GM13976 (cell line): ENCODE results near the gene CLCF1.
"Not testable (repeated sequence)": the region's sequence is repeated elsewhere in the genome, so short reads cannot be mapped to it uniquely, and the experiment has no call there.

Source experiments
- DNase-seq: peaks from one replicate; pipeline ENCODE4 v3.0.0; 2012; ENCODE audit warnings: low spot score
- CTCF ChIP-seq: IDR thresholded peaks from 2 replicates; pipeline ENCODE4 v1.5.1; 2012; ENCODE audit warnings: borderline replicate concordance, mild to moderate bottlenecking; ENCODE audit not compliant: insufficient read depth; ENCODE audit errors: extremely low read depth, missing control alignments, control extremely low read depth
- in situ Hi-C: fragments of 300-500 bp; cut with MboI; formaldehyde crosslinking; loops from one replicate; pipeline ENCODE4 v1.12.0; 2022; ENCODE audit warnings: low sequenced_read_pairs, mixed read lengths, inconsistent platforms; ENCODE audit not compliant: unreplicated experiment

Gene CLCF1

DNA sequence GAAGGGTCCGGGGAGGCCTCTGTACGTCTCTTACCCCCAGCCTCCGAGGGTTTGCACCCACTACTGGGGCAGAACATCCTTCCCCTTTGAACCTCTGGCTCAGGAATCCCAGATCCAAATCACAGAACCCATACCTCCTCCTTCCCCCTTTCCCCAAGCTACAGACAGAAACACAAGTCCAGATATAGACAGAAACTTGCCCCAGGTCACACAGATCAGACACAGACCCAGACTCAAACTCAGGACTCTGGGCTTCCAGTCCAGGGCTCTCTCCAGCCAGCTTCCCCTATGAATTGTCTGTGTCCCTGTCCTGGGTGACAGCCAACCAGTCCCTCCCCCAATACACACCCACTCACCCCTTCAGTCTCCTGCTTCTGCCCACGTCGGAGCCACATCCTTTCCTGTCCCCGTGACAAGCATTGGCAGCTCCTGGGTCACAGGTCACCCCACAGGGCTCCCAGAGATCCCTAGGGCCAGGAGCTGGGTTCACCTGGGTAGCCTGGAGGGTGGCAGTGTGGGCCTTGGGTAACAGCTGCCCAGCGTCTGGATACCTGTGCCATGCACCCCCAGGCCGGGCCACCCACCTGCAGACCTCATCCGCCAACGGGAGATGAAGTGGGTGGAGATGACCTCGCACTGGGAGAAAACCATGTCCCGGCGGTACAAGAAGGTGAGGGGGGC, 31.3 kb upstream of the CLCF1 start:
- TF ChIP-seq CTCF = no peak

DNA sequence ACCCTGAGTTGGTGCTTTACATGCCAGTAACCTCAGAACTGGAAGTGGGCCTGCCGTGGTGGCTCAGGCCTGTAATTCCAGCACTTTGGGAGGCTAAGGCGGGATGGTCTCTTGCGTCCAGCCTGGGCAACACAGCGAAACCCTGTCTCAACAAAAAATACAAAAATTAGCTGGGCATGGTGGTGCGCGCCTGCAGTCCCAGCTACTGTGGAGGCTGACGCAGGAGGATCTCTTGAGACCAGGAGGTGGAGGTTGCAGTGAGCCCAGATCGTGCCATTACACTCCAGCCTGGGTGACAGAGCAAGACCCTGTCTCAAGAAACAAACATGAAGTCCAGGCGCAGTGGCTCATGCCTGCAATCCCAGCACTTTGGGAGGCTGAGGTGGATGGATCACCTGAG, 29.7 kb upstream of the CLCF1 start:
- DNase-seq, in situ Hi-C loops: not testable (repeated sequence)

More for the DNA sequence above, 31.3 kb upstream of the CLCF1 start:
- in situ Hi-C loops = no loop called here
- DNase-seq = no peak

- in situ Hi-C loops, DNase-seq: not testable (repeated sequence)
Measured at GRCh38 chr11:67402192-67402839, 28.9 kb upstream of the CLCF1 start.

GRCh38 chr11:67401495-67402191, 28.2 kb upstream of the CLCF1 start, which contains the start of gene PPP1CA:
Gene PPP1CA, minus strand, starts transcription at chr11:67401858. Its CDS starts 76 bp downstream, at chr11:67401782.
- in situ Hi-C loops = no loop called here

DNA sequence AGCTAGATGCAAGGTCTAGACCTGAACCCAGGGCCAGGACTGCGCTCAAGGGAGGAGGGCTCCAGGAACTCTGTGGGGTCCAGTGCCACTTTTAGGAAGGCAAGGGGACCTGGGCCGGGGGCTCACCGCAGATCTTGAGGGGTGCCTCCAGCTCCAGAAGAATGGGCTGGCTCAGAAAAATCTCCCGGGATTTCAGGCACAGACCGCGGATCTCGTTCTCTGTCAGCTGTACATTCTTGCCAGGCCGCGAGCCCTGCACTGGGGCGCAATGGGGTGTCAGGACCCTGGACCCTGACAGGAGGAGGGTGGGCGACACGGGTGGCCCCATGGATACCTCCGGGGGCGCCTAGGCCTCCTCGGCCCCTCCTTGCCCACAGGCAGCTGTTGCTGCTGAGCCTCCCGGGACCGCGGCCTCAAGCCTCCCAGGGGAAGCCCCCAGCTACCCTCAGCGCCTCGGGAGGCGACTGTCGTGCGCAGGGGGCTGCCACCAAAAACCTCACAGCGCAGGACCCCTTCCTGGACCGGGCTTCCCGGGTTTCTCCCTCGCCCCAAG, 27.6 kb upstream of the CLCF1 start:
- in situ Hi-C loops = no loop called here
- DNase-seq = no peak
- TF ChIP-seq CTCF = no peak

More at GRCh38 chr11:67401495-67402191, 28.2 kb upstream of the CLCF1 start, which contains the start of gene PPP1CA:
- peak; percentile 99 for DNase-seq
- peak; percentile 65 for TF ChIP-seq CTCF

DNA sequence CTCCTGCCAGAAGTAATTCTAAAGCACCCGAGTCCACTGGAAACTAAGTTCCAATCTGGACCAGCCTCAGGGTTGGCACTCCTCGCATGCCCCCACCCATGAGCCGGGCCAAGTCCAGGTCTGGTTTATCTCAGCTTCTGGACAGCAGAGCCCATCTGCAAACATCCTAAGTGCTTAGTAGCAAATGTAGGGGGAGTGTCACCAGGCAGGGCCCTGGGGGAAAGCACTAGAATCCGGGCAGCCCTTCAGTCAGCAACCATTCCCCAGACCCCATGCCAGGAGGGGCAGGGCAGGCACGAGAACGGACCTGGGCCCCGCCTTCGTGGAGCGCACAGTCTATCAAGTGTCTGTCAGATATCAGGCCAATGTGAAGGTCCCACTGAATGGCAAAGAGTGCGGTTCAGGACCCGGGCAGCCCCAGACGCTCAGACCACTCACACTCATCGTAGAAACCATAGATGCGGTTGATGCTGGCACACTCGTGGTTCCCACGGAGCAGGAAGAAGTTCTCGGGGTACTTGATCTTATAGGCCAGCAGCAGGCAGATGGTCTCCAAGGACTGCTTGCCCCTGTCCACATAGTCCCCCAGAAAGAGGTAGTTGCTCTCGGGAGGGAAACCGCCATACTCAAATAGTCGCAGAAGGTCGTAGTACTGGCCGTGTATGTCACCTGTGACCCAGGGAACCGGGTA, 27.0 kb upstream of the CLCF1 start:
- in situ Hi-C loops = no loop called here

More for the DNA sequence above, 27.0 kb upstream of the CLCF1 start:
- DNase-seq = no peak
- no peak for TF ChIP-seq CTCF
